HG02588 (cell line): ENCODE measurements around the gene SVEP1.
"Not testable (repeated sequence)": the region's sequence is repeated elsewhere in the genome, so short reads cannot be mapped to it uniquely, and the experiment has no call there.

Source experiments
- ATAC-seq: cut with Tn5 transposase; IDR thresholded peaks from one replicate; pipeline ENCODE4 v1.9.1; 2021; ENCODE audit warnings: mild to moderate bottlenecking, moderate library complexity; ENCODE audit not compliant: unreplicated experiment

The SVEP1 gene

GRCh38 chr9:110579862-110580219 is 300 bp upstream of the SVEP1 start:
- ATAC-seq = no peak

GRCh38 chr9:110578575-110579033 is 937 bp downstream of the SVEP1 start:
- ATAC-seq = no peak

DNA sequence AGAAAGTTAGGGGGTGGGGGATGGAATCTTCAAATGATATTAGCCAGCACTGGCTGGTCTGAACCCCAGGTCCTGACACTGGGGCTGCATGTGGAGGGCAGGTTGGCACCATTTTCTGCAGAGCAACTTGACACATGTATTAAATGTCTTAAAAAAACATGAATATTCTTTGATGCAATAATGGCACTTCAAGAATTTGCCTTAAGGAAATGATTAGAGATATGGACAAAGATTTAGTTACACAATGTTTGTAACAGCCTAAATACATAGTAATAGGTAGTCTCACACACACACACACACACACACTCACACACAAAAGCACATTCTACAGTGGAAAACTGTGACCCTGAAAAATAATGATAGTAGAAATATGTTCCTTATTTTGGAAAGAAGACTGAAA is 3.6 kb downstream of the SVEP1 start:
- ATAC-seq = no peak

DNA sequence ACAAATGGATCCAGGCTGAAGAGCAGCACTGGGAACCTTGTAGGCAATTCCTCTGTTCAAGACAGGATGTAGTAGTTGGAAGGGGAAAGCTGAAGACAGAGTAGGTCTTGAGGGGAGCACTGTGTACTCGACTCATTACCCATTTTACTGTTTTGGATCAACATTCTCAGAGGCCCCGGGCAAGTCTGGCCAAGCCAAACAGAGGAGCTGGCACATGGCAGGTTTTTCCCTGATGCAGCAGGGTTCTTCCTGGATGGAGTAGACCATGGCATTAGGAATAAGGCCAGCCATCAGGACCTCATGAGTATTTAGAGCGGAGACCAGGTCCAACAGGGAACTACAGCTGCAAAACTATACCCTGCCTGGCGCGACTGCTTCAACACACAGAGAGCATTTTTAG is 4.4 kb downstream of the SVEP1 start:
- ATAC-seq = no peak

DNA sequence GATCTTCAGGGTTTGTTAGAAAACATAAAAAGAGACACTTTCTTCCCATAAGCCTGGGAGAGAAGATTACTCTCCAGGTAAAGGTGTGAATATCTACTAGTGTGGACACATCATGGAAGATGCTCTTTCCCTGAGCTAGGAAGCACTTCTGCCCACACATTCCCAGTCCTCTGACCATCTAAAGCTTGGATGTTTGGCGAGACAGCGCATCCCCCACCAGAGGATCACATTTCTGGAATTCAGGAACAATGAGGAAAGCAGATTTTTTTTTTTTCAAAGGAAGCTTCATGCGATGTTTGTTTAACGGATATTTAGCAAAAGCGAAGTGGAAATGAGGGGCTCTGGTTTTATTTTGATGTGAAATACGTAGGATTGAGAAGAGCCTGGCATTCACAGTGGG is 6.2 kb downstream of the SVEP1 start:
- ATAC-seq = no peak

DNA sequence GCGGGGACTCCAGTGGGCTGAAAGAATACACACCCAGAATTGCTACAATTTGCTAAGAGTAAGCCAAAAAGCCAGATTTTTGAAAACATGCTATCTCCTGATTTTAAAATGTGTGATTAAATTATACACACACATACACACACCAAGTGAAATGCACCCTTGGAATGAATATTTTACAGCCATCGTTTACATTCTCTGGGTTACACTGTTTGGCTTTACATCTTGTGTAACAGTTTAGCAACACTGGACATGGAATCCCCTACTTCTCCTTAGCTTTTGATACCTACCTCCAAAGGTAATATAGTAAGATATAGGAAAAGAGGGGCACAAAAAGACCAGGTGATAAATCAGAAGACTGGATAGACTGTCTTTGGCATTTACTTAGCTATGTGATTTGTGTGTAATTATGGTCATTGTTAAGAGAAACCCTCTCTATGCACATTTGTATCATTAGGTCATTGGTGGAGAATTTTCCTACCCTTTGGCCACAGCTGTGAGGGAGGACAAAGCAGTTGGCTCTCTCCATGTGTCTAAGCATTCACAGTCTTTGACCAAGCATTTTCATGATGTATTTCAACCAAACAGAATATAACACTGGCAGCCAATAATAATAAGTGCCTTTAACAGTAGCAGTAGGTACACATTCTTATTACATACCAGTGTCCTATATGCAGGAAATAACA is 7.6 kb downstream of the SVEP1 start:
- no peak for ATAC-seq

DNA sequence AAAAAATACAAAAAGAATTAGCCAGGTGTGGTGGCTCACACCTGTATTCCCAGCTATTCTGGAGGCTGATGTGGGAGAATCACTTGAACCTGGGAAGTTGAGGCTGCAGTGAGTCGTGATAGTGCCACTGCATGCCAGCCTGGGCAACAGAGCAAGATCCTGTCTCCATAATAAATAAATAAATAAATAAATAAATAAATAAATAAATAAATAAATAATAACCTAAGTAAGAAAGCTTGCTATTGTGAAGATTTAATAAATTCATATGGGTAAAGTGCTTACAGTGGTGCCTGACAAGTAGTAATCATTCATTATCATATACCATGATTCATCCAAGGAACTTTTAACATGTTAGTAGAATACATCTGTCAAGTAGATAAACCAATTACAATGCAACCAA is 13.4 kb downstream of the SVEP1 start:
- no peak for ATAC-seq

- no peak for ATAC-seq
Measured at GRCh38 chr9:110561826-110562225, 17.7 kb downstream of the SVEP1 start.

DNA sequence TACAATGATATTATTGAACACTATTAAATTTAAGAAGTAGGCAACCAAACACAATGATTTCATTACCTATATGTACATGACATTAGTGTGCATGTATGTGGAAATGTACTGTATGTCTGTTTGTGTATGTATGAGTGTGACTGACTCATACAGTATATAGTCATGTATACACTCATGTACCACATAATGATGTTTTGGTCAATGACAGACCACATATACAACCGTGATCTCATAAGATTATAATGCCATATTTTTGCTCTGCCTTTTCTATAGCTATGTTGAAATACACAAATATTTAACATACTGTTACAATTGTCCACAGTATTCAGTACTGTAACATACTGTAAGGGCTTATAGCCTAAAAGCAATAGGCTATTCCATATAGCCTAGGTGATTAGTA is 19.7 kb downstream of the SVEP1 start:
- ATAC-seq = no peak

GRCh38 chr9:110555551-110556331 is 23.8 kb downstream of the SVEP1 start:
- no peak for ATAC-seq

DNA sequence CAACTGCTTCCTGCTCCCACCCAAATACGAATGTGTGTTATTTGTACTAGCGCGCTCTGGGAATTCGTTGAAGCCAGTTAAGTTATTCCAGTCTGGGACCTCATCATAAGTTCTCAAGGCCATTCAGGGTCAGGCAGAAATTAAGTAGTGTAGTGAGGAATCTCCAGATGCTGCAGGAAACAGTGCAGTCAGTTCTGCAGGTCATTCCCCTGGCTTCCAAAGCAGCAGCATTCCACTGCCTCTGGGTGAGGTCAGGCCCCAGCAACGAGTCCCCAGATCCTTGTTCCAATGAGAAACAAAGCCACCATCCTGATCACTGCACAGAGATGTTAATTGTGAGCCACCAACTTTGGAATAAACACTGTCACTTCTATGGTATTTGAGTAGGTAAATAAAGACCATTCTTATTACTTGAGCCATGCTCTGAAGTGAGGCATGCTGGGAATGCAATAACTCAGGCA is 33.1 kb downstream of the SVEP1 start:
- no peak for ATAC-seq

DNA sequence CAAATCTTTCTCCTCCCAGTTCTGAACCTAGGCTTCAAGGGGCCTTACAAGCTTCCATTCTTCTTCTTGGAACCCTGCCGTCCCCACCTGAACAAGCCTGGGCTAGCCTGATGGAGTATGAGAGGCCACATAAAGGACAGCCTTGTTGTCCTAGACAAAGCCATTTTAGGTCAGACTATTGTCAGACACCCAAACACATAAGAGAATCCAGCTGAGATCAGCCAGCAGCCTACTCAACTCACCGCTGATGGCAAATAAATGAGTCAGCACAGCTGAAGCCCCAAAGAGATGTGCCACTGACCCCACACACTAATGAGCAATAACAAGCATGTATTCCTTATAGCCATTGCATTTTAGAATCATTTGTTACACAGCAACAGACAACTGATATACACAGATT is 33.8 kb downstream of the SVEP1 start:
- ATAC-seq = no peak

- ATAC-seq = no peak
Measured at GRCh38 chr9:110543631-110544051, 35.9 kb downstream of the SVEP1 start.

- ATAC-seq = no peak
Measured at GRCh38 chr9:110541950-110542349, 37.6 kb downstream of the SVEP1 start.

GRCh38 chr9:110538647-110539041 is 40.9 kb downstream of the SVEP1 start:
- ATAC-seq = no peak

GRCh38 chr9:110537841-110538646 is 41.5 kb downstream of the SVEP1 start:
- no peak for ATAC-seq

DNA sequence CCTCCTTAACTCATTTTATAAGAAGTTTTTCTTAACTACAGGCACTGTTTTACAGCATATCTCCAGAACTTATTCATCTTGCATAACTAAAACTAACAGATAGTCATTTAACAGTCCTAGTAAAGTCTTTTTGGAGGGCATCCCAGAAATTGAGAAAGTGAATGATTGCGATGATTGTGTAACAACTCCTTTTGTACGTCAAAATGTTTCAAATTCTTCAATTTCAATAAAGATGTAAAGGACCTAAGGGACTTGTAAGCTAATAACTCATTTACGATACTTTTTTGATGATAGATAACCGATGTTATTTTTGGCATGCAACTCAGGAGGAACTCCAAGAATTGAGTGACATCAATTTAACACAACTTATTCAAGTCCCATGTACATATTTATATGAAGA is 42.7 kb downstream of the SVEP1 start:
- ATAC-seq = no peak

DNA sequence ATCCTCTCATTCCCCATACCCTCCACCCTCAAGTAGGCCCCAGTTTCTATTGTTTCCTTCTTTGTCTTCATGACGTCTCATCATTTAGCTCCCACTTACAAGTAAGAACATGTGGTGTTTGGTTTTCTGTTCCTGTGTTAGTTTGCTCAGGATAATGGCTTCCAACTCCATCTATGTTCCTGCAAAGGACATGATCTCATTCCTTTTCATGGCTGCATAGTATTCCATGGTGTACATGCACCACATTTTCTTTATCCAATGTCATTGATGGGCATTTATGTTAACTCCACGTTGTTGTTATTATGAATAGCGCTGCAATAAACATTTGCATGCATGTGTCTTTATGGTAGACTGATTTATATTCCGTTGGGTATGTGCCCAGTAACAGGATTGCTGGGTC is 45.4 kb downstream of the SVEP1 start:
- not testable (repeated sequence) for ATAC-seq

DNA sequence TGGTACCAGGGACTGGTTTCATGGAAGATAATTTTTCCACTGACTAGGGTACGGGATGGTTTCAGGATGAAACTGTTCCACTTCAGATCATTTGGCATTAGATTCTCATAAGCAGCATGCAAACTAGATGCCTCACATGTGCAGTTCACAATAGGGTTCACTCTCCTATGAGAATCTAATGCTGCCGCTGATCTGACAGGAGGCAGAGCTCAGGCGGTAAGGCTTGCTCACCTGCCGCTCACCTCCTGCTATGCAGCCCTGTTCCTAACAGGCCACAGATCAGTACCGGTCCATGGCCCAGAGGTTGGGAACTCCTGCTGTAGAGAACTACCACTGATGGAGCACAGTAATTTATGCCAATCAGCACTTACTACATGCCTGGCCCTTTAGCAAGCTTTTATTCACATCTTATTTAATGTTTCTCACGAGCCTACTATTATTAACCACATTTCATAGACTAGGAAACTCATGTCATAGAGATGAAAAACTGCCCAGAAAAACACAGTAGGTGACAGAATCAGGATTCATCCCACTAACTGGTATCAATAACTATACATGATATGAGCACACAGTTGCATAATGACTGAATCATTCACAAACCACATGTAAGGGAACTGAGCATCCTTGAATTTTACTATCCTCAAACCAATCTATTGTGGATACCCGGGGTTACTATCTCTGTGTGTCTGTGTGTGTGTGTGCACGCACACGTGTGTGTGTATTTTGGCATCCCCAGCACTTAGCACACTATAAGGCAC is 46.5 kb downstream of the SVEP1 start:
- no peak for ATAC-seq

DNA sequence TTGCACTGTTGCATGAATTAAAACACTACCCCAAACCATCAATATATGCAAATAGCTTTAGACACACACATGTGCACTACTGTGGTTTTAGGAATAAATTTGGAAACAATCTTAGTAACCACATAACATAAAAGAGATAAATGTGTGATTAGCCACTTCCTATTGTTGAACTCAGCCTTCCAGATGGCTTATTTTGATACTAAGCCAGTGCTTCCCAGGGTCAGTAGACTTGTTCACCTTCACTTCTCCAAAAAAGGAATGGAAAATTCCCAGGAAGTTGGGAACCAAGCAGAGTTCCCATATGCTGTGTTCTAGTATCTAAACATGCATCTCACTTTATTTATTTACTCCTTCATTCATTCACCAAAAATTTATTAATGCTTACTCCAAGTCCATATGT is 47.8 kb downstream of the SVEP1 start:
- ATAC-seq = no peak

DNA sequence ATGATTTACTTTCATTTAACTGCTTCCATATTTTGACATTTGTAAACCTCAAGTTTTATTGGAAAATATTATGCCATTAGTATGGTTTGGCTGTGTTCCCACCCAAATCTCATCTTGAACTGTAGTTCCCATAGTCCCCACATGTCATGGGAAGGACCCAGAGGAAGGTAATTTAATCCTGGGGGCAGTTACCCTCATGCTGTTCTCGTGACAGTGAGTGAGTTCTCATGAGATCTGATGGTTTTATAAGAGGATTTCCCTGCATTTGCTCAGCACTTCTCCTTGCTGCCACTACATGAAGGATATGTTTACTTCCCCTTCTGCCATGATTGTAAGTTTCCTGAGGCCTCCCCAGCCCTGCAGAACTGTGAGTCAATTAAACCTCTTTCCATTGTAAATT is 48.3 kb downstream of the SVEP1 start:
- not testable (repeated sequence) for ATAC-seq
